Fibroblast of mammary gland (primary cell): Measurements from ENCODE around the gene C17orf67.

ENCODE experiments used
- DNase-seq: peaks from one replicate; pipeline ENCODE4 v3.0.0-alpha.2; 2010; ENCODE audit warnings: low read depth
- H3K4me3 ChIP-seq: 2 replicates; pipeline ENCODE4 v1.5.1; 2011; ENCODE audit warnings: low read depth, mild to moderate bottlenecking, low read length, moderate library complexity; ENCODE audit not compliant: control insufficient read depth
- TF ChIP-seq, protein P1 (sequence below): conservative IDR thresholded peaks from 2 replicates; pipeline ENCODE4 v1.5.1; 2011; ENCODE audit warnings: low read depth, low read length, inconsistent platforms; ENCODE audit not compliant: control insufficient read depth, insufficient read depth

C17orf67 gene

DNA sequence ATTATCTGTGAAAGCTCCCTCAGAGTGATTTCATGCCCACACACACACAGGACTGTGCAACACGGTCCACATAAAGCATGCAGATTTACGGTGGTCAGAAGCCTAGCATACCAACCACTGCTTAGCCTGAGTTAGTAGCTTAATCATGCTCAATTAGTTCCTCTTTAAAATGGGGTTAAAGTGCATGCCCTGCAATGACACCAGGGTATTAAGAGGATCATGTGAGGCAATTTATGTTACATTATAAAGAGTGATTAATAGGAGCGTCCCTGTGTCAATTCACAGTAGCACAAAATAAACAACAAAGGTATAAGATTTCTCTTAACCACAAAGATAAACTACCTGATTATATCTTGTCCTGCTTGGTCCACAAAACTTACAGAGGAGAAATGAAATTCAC is 39.8 kb downstream of the C17orf67 start:
- DNase-seq = no peak
- TF ChIP-seq, protein P1, sequence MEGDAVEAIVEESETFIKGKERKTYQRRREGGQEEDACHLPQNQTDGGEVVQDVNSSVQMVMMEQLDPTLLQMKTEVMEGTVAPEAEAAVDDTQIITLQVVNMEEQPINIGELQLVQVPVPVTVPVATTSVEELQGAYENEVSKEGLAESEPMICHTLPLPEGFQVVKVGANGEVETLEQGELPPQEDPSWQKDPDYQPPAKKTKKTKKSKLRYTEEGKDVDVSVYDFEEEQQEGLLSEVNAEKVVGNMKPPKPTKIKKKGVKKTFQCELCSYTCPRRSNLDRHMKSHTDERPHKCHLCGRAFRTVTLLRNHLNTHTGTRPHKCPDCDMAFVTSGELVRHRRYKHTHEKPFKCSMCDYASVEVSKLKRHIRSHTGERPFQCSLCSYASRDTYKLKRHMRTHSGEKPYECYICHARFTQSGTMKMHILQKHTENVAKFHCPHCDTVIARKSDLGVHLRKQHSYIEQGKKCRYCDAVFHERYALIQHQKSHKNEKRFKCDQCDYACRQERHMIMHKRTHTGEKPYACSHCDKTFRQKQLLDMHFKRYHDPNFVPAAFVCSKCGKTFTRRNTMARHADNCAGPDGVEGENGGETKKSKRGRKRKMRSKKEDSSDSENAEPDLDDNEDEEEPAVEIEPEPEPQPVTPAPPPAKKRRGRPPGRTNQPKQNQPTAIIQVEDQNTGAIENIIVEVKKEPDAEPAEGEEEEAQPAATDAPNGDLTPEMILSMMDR = no peak
- no peak overlapping the region for H3K4me3 ChIP-seq

DNA sequence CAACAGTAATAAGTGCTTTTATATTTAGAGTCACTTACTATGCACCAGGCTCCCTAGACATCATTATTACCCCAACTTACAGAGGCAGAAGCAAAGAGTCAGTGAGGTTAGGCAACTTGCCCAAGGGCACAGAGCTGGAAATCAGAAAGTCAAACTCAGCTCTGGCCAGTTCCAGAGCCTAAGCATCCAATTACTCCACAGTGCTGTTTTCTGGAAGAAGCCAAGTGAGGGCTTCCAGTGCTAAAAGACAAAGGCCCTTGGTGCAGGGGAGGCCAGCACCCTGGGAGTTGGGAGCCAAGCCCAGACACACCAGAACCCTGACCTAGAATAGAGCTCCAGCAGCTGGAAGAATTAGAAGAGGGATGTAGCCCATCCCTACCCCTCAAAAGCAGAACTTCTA is 40.2 kb downstream of the C17orf67 start:
- no peak for DNase-seq
- TF ChIP-seq, protein P1 = no peak
- no peak overlapping the region for H3K4me3 ChIP-seq

DNA sequence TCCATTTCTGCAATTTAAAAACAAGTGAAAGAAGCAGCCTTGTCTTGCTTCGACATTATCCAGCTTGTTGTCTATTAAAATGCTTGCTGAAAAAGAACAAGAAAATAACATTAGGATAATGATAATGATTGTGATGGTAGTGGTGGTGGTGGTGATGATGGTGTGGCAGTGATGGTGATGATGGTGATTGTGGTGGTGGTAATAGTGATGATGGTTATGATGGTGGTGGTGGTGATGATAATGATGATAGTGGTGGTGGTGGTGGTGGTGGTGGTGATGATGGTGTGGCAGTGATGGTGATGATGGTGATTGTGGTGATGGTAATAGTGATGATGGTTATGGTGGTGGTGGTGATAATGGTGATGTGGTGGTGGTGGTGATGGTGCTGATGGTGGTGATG is 41.5 kb downstream of the C17orf67 start:
- no peak for DNase-seq
- no peak overlapping the region for H3K4me3 ChIP-seq
- TF ChIP-seq, protein P1 = no peak

DNA sequence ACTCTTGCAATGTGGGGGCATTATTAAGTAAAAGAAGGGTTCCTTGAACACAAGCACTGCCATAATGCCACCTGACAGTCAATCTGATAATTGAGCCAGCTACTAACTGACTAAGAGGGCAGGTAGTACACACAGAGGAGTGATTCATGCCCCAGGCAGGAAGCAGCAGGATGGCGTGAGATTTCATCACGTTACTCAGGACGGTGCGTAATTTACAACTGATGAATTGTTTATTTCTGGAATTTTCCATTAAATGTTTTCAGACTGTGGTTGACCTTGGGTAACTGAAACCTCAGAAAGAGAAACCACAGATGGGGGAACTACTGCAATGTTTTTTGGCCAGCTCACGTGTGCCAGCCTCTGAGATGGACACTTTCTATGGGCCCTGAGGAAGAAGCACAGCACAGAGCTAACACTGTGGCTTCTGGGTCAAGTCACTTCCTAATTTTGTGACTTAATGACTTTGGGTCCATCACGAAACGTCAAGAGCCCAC is 46.7 kb downstream of the C17orf67 start:
- TF ChIP-seq, protein P1 = no peak
- no peak overlapping the region for H3K4me3 ChIP-seq
- peak; percentile 92 for DNase-seq

DNA sequence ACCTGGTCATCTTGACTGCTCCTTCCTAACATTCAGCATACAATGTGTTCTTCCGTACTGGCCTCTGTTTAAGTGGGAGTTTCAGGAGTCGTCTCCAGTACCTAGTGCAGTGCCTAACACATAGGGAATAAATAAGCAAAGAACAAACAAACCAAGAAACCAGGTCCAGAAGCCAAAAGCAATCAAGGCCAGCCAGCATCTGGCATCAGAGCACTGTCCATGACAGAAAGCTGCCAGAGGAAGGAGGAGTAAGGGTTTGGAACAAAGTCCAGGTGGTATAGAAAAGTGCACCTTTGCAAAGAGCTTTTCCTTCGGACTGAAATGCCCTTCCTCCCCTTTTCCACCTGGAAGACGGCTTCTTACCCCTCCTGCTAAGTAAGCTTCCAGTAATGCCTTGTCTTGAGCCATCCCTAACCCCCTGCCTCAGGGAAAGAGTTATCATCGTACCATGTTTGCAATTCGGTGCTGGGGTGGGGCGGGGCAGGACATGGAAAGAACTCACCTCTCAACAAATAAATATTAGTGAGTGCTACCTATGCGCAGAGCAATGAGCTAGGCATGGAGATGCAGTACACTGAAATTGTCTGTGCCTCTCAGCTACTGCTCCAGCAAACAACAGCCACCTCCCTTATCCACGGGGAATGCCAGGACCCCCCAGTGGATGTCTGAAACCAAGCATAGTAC is 47.6 kb downstream of the C17orf67 start:
- no peak for DNase-seq
- TF ChIP-seq, protein P1 = no peak
- H3K4me3 ChIP-seq = no peak overlapping the region

DNA sequence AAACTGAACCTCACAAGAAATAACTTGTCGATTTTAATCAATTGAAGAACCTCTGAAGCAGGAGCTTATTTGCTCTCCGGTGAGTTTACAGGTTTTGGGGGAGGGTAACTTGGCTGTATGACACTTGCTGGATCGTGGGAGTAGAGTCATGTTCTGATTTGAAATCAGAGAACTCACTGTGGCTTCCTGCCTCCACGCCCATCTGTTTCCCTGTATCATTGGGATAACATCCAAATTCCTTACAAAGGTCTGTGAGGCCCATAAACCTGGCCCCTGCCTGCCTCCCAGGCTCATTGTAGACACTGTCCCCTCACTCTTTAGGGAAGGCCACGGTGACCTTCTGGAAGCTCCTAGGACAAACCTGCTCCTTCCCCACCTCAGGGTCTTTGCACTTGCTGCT is 48.3 kb downstream of the C17orf67 start:
- DNase-seq = peak; percentile 51
- no peak overlapping the region for H3K4me3 ChIP-seq

More for the DNA sequence above, 48.3 kb downstream of the C17orf67 start:
- TF ChIP-seq, protein P1 = no peak
